ENCODE data around the gene ACTG2. TPM values are rescaled to one million over a fixed set of nuclear protein-coding genes. Genes with fewer than 3 reads are reported as not detected.
A peak's percentile ranks its signal among the peaks of the same experiment; 100 is the strongest.

ACTG2 gene
- polyA plus RNA-seq, 3 donors: not detected

DNA sequence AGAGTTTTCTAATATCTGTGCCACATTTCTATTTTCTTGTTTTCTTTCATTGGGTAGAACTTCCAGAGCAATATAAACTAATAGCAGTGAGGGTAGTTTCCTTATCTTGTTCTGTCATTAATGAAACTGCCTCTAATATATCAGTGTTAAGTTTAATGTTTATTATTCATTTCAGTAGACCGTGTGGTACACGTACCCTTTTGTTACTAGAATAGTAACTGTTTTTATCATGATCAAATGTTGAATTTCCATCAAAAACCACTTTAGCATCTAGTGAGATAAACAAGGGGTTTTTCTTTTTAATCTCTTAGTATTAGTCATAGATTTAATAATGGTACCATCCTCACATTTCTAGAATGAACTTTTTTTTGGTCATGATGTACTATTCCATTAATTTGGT, 49.9 kb downstream of the ACTG2 start:
- H3K4me3 ChIP-seq (replicated peaks in 1 of 3; ENCODE audit: low read depth in 2 of 3, low read length in 3 of 3): no peak overlapping the region
- no peak overlapping the region for H3K9ac ChIP-seq (ENCODE audit: insufficient read depth, low read length, poor library complexity, severe bottlenecking)
- no peaks in the 10 kb centered on the region for H3K9me3 ChIP-seq (replicated peaks in 1 of 2; ENCODE audit: control insufficient read depth in 1 of 2, insufficient read depth in 1 of 2, low read length in 2 of 2)
- Mint-ChIP-seq H3K4me3 (no peak overlapping the region), H3K9me3 (no peaks in the 10 kb centered on the region), H3K27ac (no peak overlapping the region), H3K4me1 (peaks cover 37% of the 10 kb centered on the region), H3K27me3 (ENCODE audit: low read depth in 3 of 3) (no peaks in the 10 kb centered on the region), H3K36me3 (peaks cover 48 to 63% of the 10 kb centered on the region in 2 donors)
- intact Hi-C loops (cut with micrococcal nuclease): no loop called here
- no peaks in the 10 kb centered on the region for H3K27me3 ChIP-seq (ENCODE audit: control insufficient read depth in 2 of 2, insufficient read depth in 2 of 2, low read length in 2 of 2)
- H3K27ac ChIP-seq (ENCODE audit: low read depth in 1 of 2, low read length in 2 of 2): no peak overlapping the region
- H4K20me1 ChIP-seq (ENCODE audit: insufficient read depth, low read length): peaks cover 48% of the 10 kb centered on the region
- peaks cover 22 to 32% of the 10 kb centered on the region in 2 donors for H3K4me1 ChIP-seq (ENCODE audit: control insufficient read depth in 1 of 2, insufficient read depth in 2 of 2, low read length in 2 of 2)
- WGBS (ENCODE audit: insufficient coverage): no CpG with 5 or more reads among the region's 2 CpGs
- peaks cover 88% of the 10 kb centered on the region for H3K79me2 ChIP-seq (ENCODE audit: insufficient read depth, low read length)
- H3K36me3 ChIP-seq (replicated peaks in 1 of 2; ENCODE audit: control insufficient read depth in 1 of 2, insufficient read depth in 2 of 2, low read length in 2 of 2): peaks cover 15 to 66% of the 10 kb centered on the region in 2 donors
- TF ChIP-seq, protein P1, sequence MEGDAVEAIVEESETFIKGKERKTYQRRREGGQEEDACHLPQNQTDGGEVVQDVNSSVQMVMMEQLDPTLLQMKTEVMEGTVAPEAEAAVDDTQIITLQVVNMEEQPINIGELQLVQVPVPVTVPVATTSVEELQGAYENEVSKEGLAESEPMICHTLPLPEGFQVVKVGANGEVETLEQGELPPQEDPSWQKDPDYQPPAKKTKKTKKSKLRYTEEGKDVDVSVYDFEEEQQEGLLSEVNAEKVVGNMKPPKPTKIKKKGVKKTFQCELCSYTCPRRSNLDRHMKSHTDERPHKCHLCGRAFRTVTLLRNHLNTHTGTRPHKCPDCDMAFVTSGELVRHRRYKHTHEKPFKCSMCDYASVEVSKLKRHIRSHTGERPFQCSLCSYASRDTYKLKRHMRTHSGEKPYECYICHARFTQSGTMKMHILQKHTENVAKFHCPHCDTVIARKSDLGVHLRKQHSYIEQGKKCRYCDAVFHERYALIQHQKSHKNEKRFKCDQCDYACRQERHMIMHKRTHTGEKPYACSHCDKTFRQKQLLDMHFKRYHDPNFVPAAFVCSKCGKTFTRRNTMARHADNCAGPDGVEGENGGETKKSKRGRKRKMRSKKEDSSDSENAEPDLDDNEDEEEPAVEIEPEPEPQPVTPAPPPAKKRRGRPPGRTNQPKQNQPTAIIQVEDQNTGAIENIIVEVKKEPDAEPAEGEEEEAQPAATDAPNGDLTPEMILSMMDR (IDR thresholded peaks at IDR 0.05): no peak
- no peak for DNase-seq
- H2AFZ ChIP-seq (ENCODE audit: insufficient read depth, low read depth, low read length, poor library complexity, severe bottlenecking): no peak overlapping the region
- H3K4me2 ChIP-seq (replicated peaks; ENCODE audit: extremely low read depth, low read length, poor library complexity, severe bottlenecking): no peak overlapping the region

DNA sequence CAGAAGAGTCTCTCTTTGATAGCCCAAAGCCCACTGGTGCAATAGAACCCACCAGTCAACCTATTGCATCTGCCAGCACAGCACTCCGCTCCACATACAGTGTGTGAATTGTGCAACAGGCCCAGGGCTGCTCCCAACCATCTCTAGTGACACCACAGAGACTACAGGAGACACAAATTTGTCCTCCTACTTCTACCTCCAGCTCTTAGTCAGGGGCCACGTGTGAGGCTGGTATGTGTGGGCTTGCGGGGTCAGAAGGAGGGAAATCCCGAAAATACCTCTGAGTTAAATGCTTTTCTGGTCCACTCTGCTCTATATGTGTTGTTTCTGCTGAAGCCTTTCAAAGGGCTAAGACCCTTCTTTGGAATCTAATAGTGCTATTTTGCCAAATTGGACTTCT, 51.9 kb downstream of the ACTG2 start:
- Histone ChIP-seq H3K4me2 (replicated peaks; ENCODE audit: extremely low read depth, low read length, poor library complexity, severe bottlenecking) (no peak overlapping the region), H3K27me3 (ENCODE audit: control insufficient read depth in 2 of 2, insufficient read depth in 2 of 2, low read length in 2 of 2) (no peaks in the 10 kb centered on the region), H3K9ac (ENCODE audit: insufficient read depth, low read length, poor library complexity, severe bottlenecking) (no peak overlapping the region), H3K4me1 (ENCODE audit: control insufficient read depth in 1 of 2, insufficient read depth in 2 of 2, low read length in 2 of 2) (peaks cover 36% of the 10 kb centered on the region in 2 donors), H3K9me3 (replicated peaks in 1 of 2; ENCODE audit: control insufficient read depth in 1 of 2, insufficient read depth in 1 of 2, low read length in 2 of 2) (no peaks in the 10 kb centered on the region), H3K4me3 (replicated peaks in 1 of 3; ENCODE audit: low read depth in 2 of 3, low read length in 3 of 3) (no peak overlapping the region), H3K27ac (ENCODE audit: low read depth in 1 of 2, low read length in 2 of 2) (peak overlapping the region in 1 of 2 donors; percentile 33), H3K79me2 (ENCODE audit: insufficient read depth, low read length) (peaks cover 73% of the 10 kb centered on the region), H3K36me3 (replicated peaks in 1 of 2; ENCODE audit: control insufficient read depth in 1 of 2, insufficient read depth in 2 of 2, low read length in 2 of 2) (peaks cover 15 to 61% of the 10 kb centered on the region in 2 donors), H2AFZ (ENCODE audit: insufficient read depth, low read depth, low read length, poor library complexity, severe bottlenecking) (no peak overlapping the region), H4K20me1 (ENCODE audit: insufficient read depth, low read length) (peaks cover 28% of the 10 kb centered on the region)
- intact Hi-C loops (cut with micrococcal nuclease): loop anchor here in 1 of 2 donors (5.0 kb wide), 2 partner anchors 38 to 78 kb away; partner anchors contain the start of gene TET3
- H3K27ac Mint-ChIP-seq: peak overlapping the region in 3 of 7 donors; percentile 6 to 57 (median 34)
- no peaks in the 10 kb centered on the region for H3K27me3 Mint-ChIP-seq (ENCODE audit: low read depth in 3 of 3)
- WGBS (ENCODE audit: insufficient coverage): 83% methylated on average over 4 of the region's 4 CpGs
- H3K4me3 Mint-ChIP-seq: no peak overlapping the region
- no peak for DNase-seq
- no peaks in the 10 kb centered on the region for H3K9me3 Mint-ChIP-seq
- TF ChIP-seq, protein P1 (IDR thresholded peaks at IDR 0.05): no peak
- H3K36me3 Mint-ChIP-seq: peaks cover 48 to 65% of the 10 kb centered on the region in 2 donors
- H3K4me1 Mint-ChIP-seq: peaks cover 49% of the 10 kb centered on the region

Measured in CD14-positive monocyte (primary cell).